GM23338 (cell line): ENCODE data around the gene S100Z. TPM values are rescaled to one million over a fixed set of nuclear protein-coding genes. Genes with fewer than 3 reads are reported as not detected.

ENCODE experiments used
- ATAC-seq: fragments of 200-7000 bp; cut with Tn5 transposase; 3 replicates; pipeline ENCODE4 v1.9.1; 2020
- DNase-seq: peaks from one replicate; pipeline ENCODE4 v3.0.0-alpha.2; 2015; ENCODE audit warnings: low spot score
- H2AFZ ChIP-seq: fragments of 200-600 bp; sonication (generic); 2 replicates; pipeline ENCODE4 v1.8.0; 2016; ENCODE audit warnings: antibody characterized with exemption, mild to moderate bottlenecking, moderate library complexity
- H3F3A ChIP-seq: fragments of 200-600 bp; sonication (generic); replicated peaks from 2 replicates; pipeline ENCODE4 v1.8.0; 2017; ENCODE audit warnings: antibody characterized with exemption, mixed run types, low read depth
- H3K27ac ChIP-seq: fragments of 200-600 bp; sonication (generic); 2 replicates; pipeline ENCODE4 v1.6.1; 2016; ENCODE audit warnings: low read depth
- H3K27me3 ChIP-seq: fragments of 200-600 bp; sonication (generic); 2 replicates; pipeline ENCODE4 v1.8.0; 2016; ENCODE audit warnings: mild to moderate bottlenecking, mixed run types, moderate library complexity; ENCODE audit not compliant: insufficient read depth
- H3K36me3 ChIP-seq: fragments of 200-600 bp; sonication (generic); 2 replicates; pipeline ENCODE4 v1.8.0; 2016; ENCODE audit warnings: mild to moderate bottlenecking; ENCODE audit not compliant: insufficient read depth
- H3K4me1 ChIP-seq: fragments of 200-600 bp; sonication (generic); 2 replicates; pipeline ENCODE4 v1.8.0; 2016; ENCODE audit warnings: mild to moderate bottlenecking, moderate library complexity; ENCODE audit not compliant: insufficient read depth
- H3K4me2 ChIP-seq: fragments of 200-600 bp; sonication (generic); 2 replicates; pipeline ENCODE4 v1.7.1; 2017; ENCODE audit warnings: mixed run types
- H3K4me3 ChIP-seq: fragments of 200-600 bp; sonication (generic); 2 replicates; pipeline ENCODE4 v1.6.1; 2016; ENCODE audit warnings: mixed run types
- H3K79me2 ChIP-seq: fragments of 200-600 bp; sonication (generic); replicated peaks from 2 replicates; pipeline ENCODE4 v1.8.0; 2017; ENCODE audit warnings: mild to moderate bottlenecking; ENCODE audit not compliant: insufficient read depth
- H3K9me2 ChIP-seq: fragments of 200-600 bp; sonication (generic); 2 replicates; pipeline ENCODE4 v1.8.0; 2017; ENCODE audit not compliant: insufficient read depth
- H4K20me1 ChIP-seq: fragments of 200-600 bp; sonication (generic); replicated peaks from 2 replicates; pipeline ENCODE4 v1.8.0; 2017; ENCODE audit warnings: mild to moderate bottlenecking; ENCODE audit not compliant: insufficient read depth
- H3K27ac Mint-ChIP-seq: 2 replicates; pipeline ENCODE4 v1.8.0; 2020; ENCODE audit warnings: inconsistent platforms, mild to moderate bottlenecking, moderate library complexity, mixed read lengths
- H3K27me3 Mint-ChIP-seq: 3 replicates; pipeline ENCODE4 v1.8.0; 2022; ENCODE audit warnings: low read depth, mild to moderate bottlenecking, moderate library complexity, mixed read lengths, inconsistent platforms; ENCODE audit not compliant: insufficient read depth, poor library complexity
- H3K36me3 Mint-ChIP-seq: 3 replicates; pipeline ENCODE4 v1.8.0; 2021; ENCODE audit warnings: low read depth, mild to moderate bottlenecking, inconsistent platforms, moderate library complexity, mixed read lengths
- H3K4me1 Mint-ChIP-seq: 3 replicates; pipeline ENCODE4 v1.8.0; 2020; ENCODE audit warnings: mild to moderate bottlenecking, inconsistent platforms, mixed read lengths
- H3K4me3 Mint-ChIP-seq: 3 replicates; pipeline ENCODE4 v1.8.0; 2021; ENCODE audit warnings: moderate library complexity, mild to moderate bottlenecking, inconsistent platforms, mixed read lengths
- H3K9me3 Mint-ChIP-seq: 3 replicates; pipeline ENCODE4 v1.8.0; 2020; ENCODE audit warnings: moderate library complexity, mild to moderate bottlenecking, inconsistent platforms, mixed read lengths
- CREB1 ChIP-seq: fragments of 250-450 bp; sonication (Bioruptor Pico); IDR thresholded peaks from 2 replicates; pipeline ENCODE4 v1.5.0; 2020; ENCODE audit warnings: low read depth, mild to moderate bottlenecking, moderate library complexity
- EZH2phosphoT487 ChIP-seq: fragments of 200-600 bp; sonication (generic); IDR thresholded peaks from one replicate; pipeline ENCODE4 v1.8.1; 2018; ENCODE audit warnings: antibody characterized with exemption; ENCODE audit not compliant: unreplicated experiment
- JUNB ChIP-seq: IDR thresholded peaks from one replicate; pipeline ENCODE4 v1.6.1; 2016; ENCODE audit warnings: antibody characterized with exemption; ENCODE audit not compliant: unreplicated experiment
- NANOG ChIP-seq: IDR thresholded peaks from 2 replicates; pipeline ENCODE4 v1.6.1; 2016; ENCODE audit warnings: antibody characterized with exemption, borderline replicate concordance
- POLR2AphosphoS5 ChIP-seq: IDR thresholded peaks from 2 replicates; pipeline ENCODE4 v1.6.1; 2016; ENCODE audit warnings: antibody characterized with exemption, low read depth
- STAT1 ChIP-seq: IDR thresholded peaks from one replicate; pipeline ENCODE4 v1.6.1; 2016; ENCODE audit warnings: antibody characterized with exemption; ENCODE audit not compliant: unreplicated experiment
- ZNF114 ChIP-seq: fragments of 250-450 bp; sonication (Bioruptor Pico); IDR thresholded peaks from 2 replicates; pipeline ENCODE4 v1.5.0; 2020; ENCODE audit warnings: mild to moderate bottlenecking, moderate library complexity
- ZNF331 ChIP-seq: fragments of 250-450 bp; sonication (Bioruptor Pico); IDR thresholded peaks from 2 replicates; pipeline ENCODE4 v1.5.0; 2020; ENCODE audit warnings: low read depth, mild to moderate bottlenecking, moderate library complexity
- polyA plus RNA-seq: library from polyadenylated mRNA; unstranded; fragments of >200 nt; fragmentation: Nextera tagmentation; extraction: Ambion mirVana; gene quantifications from 2 replicates; pipeline ENCODE4 v1.2.1, GENCODE V29; 2016
- total RNA-seq: library from RNA; depleted of rRNA; stranded (reverse); fragments of >200 nt; shearing (Covaris generic); gene quantifications from 2 replicates; pipeline ENCODE4 v1.2.3, GENCODE V29; 2014
- TF ChIP-seq, protein P1 (sequence below), 2 experiments: fragments of 200-600 bp in 1 of 2; sonication (generic) in 1 of 2; conservative IDR thresholded peaks; 2 replicates each; pipeline versions ENCODE4 v1.5.1 to v1.6.1; 2016 to 2017; ENCODE audit warnings: antibody characterized with exemption in 2 of 2, low read depth in 2 of 2, mild to moderate bottlenecking in 2 of 2, moderate library complexity in 1 of 2
- TF ChIP-seq, protein P2 (sequence below): IDR thresholded peaks from 2 replicates; pipeline ENCODE4 v1.6.1; 2016; ENCODE audit warnings: antibody characterized with exemption

Gene S100Z
- total and polyA plus RNA-seq, 2 experiments from 2014 or later, result not detected

DNA sequence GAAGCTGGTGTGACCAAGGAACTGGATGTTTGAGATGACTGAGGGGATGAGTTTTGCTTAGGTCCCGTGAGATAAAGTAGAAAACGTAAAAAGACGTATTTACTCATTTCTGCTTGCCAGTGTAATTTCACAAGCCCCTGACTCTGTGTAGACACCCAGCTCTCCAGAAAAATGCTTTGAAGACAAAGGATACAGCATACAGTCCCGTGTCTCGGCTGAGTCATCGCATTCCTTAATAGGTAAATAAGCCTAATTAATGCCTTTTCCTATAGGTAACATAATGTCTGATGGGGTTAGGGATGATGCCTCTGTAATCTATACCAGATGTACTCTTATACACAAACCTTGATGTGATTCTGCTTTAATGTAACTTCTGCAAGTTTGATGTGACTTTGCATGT, 20.2 kb downstream of the S100Z start:
- Histone ChIP-seq H3K27me3 (no peaks in the 10 kb centered on the region), H3K79me2 (no peaks in the 10 kb centered on the region), H2AFZ (no peak overlapping the region), H3K36me3 (no peaks in the 10 kb centered on the region), H3F3A (no peaks in the 10 kb centered on the region), H4K20me1 (no peaks in the 10 kb centered on the region), H3K4me1 (peaks cover 16% of the 10 kb centered on the region), H3K4me3 (no peak overlapping the region), H3K4me2 (no peak overlapping the region), H3K27ac (no peak overlapping the region), H3K9me2 (no peaks in the 10 kb centered on the region)
- DNase-seq, result peak; percentile 49
- TF ChIP-seq, protein P1, sequence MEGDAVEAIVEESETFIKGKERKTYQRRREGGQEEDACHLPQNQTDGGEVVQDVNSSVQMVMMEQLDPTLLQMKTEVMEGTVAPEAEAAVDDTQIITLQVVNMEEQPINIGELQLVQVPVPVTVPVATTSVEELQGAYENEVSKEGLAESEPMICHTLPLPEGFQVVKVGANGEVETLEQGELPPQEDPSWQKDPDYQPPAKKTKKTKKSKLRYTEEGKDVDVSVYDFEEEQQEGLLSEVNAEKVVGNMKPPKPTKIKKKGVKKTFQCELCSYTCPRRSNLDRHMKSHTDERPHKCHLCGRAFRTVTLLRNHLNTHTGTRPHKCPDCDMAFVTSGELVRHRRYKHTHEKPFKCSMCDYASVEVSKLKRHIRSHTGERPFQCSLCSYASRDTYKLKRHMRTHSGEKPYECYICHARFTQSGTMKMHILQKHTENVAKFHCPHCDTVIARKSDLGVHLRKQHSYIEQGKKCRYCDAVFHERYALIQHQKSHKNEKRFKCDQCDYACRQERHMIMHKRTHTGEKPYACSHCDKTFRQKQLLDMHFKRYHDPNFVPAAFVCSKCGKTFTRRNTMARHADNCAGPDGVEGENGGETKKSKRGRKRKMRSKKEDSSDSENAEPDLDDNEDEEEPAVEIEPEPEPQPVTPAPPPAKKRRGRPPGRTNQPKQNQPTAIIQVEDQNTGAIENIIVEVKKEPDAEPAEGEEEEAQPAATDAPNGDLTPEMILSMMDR (conservative IDR thresholded peaks at IDR 0.05; ENCODE audit: low read depth in 2 of 2), result no peak
- TF ChIP-seq POLR2AphosphoS5 (no peak), ZNF114 (CRISPR knock-in tag) (no peak), ZNF331 (no peak), STAT1 (no peak), NANOG (no peak), EZH2phosphoT487 (no peak), CREB1 (CRISPR knock-in tag) (no peak), JUNB (no peak)
- TF ChIP-seq, protein P2, sequence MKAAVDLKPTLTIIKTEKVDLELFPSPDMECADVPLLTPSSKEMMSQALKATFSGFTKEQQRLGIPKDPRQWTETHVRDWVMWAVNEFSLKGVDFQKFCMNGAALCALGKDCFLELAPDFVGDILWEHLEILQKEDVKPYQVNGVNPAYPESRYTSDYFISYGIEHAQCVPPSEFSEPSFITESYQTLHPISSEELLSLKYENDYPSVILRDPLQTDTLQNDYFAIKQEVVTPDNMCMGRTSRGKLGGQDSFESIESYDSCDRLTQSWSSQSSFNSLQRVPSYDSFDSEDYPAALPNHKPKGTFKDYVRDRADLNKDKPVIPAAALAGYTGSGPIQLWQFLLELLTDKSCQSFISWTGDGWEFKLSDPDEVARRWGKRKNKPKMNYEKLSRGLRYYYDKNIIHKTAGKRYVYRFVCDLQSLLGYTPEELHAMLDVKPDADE, result no peak
- no peaks in the 10 kb centered on the region for H3K9me3 Mint-ChIP-seq
- no peak overlapping the region for H3K4me3 Mint-ChIP-seq
- no peaks in the 10 kb centered on the region for H3K36me3 Mint-ChIP-seq
- H3K27ac Mint-ChIP-seq, result no peak overlapping the region
- no peak for ATAC-seq
- peaks cover 21% of the 10 kb centered on the region for H3K4me1 Mint-ChIP-seq
- peaks cover 4% of the 10 kb centered on the region for H3K27me3 Mint-ChIP-seq

DNA sequence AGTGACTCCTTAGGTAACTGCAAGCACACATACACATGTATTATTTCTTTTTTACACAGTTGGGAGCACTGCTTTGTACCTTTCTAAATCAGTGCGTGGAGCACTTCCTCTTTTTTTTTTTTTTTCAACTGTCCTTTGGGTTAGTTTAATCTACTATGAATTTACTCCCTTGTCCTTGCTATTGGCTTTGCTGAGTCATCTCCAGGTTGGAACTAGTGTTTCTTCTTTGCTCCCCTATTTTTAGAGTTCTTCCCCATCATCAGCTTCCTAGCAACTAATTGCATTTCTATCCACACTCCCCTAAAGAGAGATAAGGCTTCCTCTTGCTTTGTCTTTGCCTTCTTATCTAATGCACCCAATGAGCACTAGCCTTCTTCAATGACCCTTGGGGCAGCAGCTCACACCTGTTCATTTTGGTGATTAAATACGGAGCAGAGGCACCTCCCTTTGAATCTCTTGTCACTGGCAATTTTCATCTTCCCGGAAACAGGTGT, 24.3 kb downstream of the S100Z start:
- peak overlapping the region; percentile 52 for H3K27ac Mint-ChIP-seq
- peak overlapping the region; percentile 21 for H2AFZ ChIP-seq
- peaks cover 29% of the 10 kb centered on the region for H3K4me1 Mint-ChIP-seq
- no peaks in the 10 kb centered on the region for H3K9me2 ChIP-seq
- H3K4me1 ChIP-seq, result peaks cover 21% of the 10 kb centered on the region
- no peaks in the 10 kb centered on the region for H3K27me3 Mint-ChIP-seq
- no peaks in the 10 kb centered on the region for H4K20me1 ChIP-seq
- no peaks in the 10 kb centered on the region for H3F3A ChIP-seq
- DNase-seq (no peak), ATAC-seq (no peak)
- H3K36me3 Mint-ChIP-seq, result no peaks in the 10 kb centered on the region
- no peaks in the 10 kb centered on the region for H3K9me3 Mint-ChIP-seq
- H3K4me2 ChIP-seq, result 0 out of 2 replicates have a peak overlapping the region, but pooled peaks have one; percentile 4
- no peak overlapping the region for H3K4me3 Mint-ChIP-seq
- no peak overlapping the region for H3K27ac ChIP-seq
- no peaks in the 10 kb centered on the region for H3K79me2 ChIP-seq
- no peak for TF ChIP-seq POLR2AphosphoS5
- TF ChIP-seq, protein P2, result no peak
- no peak for TF ChIP-seq JUNB
- H3K36me3 ChIP-seq, result no peaks in the 10 kb centered on the region
- no peaks in the 10 kb centered on the region for H3K27me3 ChIP-seq
- H3K4me3 ChIP-seq, result no peak overlapping the region
